GM12865 (cell line): ENCODE data around the gene GRK5.
A peak's percentile ranks its signal among the peaks of the same experiment; 100 is the strongest.

ENCODE experiments used
- DNase-seq: peaks from one replicate; pipeline ENCODE4 v3.0.0; 2010; ENCODE audit warnings: low read depth
- H3K4me3 ChIP-seq: 2 replicates; pipeline ENCODE4 v1.5.1; 2011; ENCODE audit warnings: mild to moderate bottlenecking, low read depth, low read length, control low read depth
- CTCF ChIP-seq: IDR thresholded peaks from 2 replicates; pipeline ENCODE4 v1.5.1; 2011; ENCODE audit warnings: low read length, control low read depth, low read depth, inconsistent platforms; ENCODE audit not compliant: insufficient read depth; ENCODE audit errors: missing control alignments

Gene GRK5

DNA sequence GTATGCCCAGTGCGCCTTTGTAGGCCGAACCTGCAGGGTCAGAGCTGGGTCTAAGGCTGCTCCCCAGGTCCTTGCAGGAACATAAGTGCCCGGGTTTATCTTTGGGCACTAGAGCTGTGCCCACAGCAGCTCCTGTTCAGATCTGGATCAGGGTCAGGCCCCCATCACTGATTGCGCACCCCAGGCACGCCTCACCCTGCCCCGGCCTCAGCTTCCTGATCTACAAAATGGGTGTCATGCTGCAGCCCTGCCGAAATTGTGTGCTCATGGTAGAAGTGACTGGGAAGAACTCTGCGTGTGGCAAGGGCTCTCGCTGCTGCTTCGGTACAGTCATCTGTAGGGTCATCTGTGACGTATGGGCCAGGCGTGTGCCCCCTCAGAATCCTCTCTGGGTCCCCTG, 100.7 kb downstream of the GRK5 start:
- no peak for DNase-seq
- no peak for TF ChIP-seq CTCF
- H3K4me3 ChIP-seq: no peak overlapping the region

DNA sequence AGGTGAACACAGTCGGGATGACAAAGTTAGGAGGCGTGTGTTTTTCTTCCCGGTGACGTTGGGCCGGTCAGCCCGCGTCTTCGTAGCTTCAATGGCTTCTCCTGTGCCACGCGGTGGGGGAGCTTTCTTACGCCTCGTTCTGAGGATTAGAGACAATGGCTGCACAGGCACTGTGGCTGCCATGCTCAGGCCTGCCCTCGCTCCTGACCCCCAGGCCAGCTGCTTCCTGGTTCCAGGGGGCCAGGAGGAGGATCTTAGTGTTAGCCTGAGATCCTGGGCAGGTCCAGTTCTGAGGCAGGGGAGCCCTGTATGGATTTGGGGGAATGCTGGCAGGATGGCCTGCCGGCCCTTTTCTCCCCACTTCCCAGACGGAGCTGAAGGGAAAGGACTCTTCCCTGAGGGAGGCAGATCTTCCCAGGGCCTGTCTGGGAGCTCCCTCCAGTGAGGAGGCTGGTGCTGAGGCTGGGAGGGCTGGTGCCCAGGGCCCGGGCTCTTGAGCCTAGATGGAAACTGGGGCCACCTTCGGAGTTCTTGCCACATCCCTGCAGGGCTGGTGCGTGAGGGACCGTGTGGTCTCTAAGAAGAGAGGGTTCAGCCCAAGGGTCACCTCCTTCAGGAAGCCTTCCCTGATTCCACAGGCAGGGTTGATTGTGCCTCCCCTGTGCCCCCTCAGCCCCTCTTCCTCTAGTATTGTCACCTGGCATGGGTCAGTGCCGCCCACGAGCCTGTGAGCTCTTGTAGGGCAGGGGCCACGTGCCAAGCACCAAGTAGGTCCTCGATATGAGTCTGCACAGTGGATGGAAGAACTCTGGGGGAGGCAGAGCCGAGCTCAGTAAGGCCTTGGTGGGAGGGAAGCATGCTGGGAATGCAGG, 101.4 kb downstream of the GRK5 start:
- no peak overlapping the region for H3K4me3 ChIP-seq
- no peak for TF ChIP-seq CTCF

GRCh38 chr10:119309423-119309770, 102.0 kb downstream of the GRK5 start:
- H3K4me3 ChIP-seq: no peak overlapping the region
- TF ChIP-seq CTCF: no peak

More for the DNA sequence above, 101.4 kb downstream of the GRK5 start:
- no peak for DNase-seq

DNA sequence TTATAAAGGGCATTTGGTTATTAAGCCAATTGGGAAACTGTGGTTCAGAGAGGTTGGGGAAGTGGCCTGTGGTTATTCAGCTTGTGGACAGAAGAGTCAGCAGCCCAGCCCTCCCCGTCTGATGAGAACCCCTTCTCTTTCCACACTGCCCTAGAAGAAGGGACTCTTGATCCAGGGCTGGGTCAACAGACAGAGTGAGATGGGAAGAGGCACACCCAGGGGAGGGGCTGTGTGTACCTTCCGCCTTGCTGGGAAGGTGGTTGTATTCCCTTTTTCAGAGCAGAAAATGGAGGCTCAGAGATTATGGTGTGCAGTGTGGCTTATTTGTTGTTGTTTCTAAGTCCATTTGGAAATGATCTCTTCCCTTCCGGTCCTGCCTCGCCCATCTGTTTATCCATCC, 103.4 kb downstream of the GRK5 start:
- no peak for TF ChIP-seq CTCF
- no peak for DNase-seq
- H3K4me3 ChIP-seq: no peak overlapping the region

More at GRCh38 chr10:119309423-119309770, 102.0 kb downstream of the GRK5 start:
- DNase-seq: peak; percentile 81

GRCh38 chr10:119312241-119312640, 104.9 kb downstream of the GRK5 start:
- DNase-seq: no peak
- H3K4me3 ChIP-seq: no peak overlapping the region
- TF ChIP-seq CTCF: no peak

GRCh38 chr10:119313024-119313423, 105.7 kb downstream of the GRK5 start:
- no peak for TF ChIP-seq CTCF
- no peak for DNase-seq
- no peak overlapping the region for H3K4me3 ChIP-seq

DNA sequence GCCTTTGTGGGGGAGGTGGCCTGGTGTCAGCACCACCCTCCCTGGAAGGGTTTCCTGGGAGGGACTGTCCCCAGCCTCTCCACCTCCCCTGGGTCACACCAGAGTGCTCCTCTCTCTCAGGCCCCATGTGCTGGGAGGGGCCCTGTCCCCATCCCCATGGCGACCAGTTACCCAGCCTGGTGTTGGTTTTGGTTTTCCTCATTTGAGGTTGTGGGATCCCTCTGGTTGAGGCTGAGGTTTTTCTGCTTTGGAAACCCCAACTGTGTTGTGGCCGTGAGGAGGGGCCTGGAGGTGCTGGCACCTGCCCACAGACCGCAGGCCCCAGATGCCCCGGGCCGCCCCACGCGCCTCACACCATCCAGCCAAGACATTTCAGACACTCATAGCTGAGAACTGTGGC, 106.3 kb downstream of the GRK5 start:
- TF ChIP-seq CTCF: no peak
- peak; percentile 85 for DNase-seq

More for the DNA sequence above, 106.3 kb downstream of the GRK5 start:
- H3K4me3 ChIP-seq: no peak overlapping the region
